K562 (cell line): Measurements from ENCODE around the gene NPC1. TPM values are rescaled to one million over a fixed set of nuclear protein-coding genes. Genes with fewer than 3 reads are reported as not detected.
A peak's percentile ranks its signal among the peaks of the same experiment; 100 is the strongest.

Source experiments
- ATAC-seq: fragments of 200-7000 bp; cut with Tn5 transposase; 3 replicates; pipeline ENCODE4 v1.9.1; 2020; ENCODE audit warnings: moderate library complexity
- BruUV-seq: library from RNA; stranded (reverse); fragments of 400-500 nt; replicated peaks from 2 replicates; lab custom pipeline; 2021; lab: Mats Ljungman, UMichigan
- CTCF ChIA-PET: fragments of 300-600 bp; formaldehyde crosslinking; extraction: SDS; loops from one replicate; lab custom pipeline; 2021; ENCODE audit warnings: low intra/inter-chr PET ratio; lab: Yijun Ruan, JAX
- POLR2A ChIA-PET: fragments of 300-600, 350-650 bp; sonication (Branson Sonifier 250); formaldehyde crosslinking; extraction: SDS; loops from one replicate; lab custom pipeline; 2021; ENCODE audit warnings: antibody characterized with exemption, inconsistent platforms; lab: Yijun Ruan, JAX
- DNase-seq, 4 experiments: peaks; one replicate each; pipeline versions ENCODE4 v3.0.0 to v3.0.0-alpha.2; 2011 to 2018; ENCODE audit warnings: low spot score in 3 of 4, mixed read lengths in 3 of 4; ENCODE audit errors: extremely low read depth in 1 of 4
- FAIRE-seq: peaks from 2 replicates; lab custom pipeline; 2011; peaks lifted over from hg19 to GRCh38; lab: Jason Lieb, UNC
- H2AFZ ChIP-seq: 2 replicates; pipeline ENCODE4 v1.6.0; 2011; ENCODE audit warnings: low read depth, low read length, control low read depth, inconsistent platforms
- H3K27ac ChIP-seq: fragments of 200-600 bp; 3 replicates; pipeline ENCODE4 v1.8.0; 2011; ENCODE audit warnings: low read depth, mild to moderate bottlenecking, control low read depth, inconsistent platforms, low read length, moderate library complexity, mixed read lengths; ENCODE audit errors: extremely low read depth
- H3K27me3 ChIP-seq, 2 experiments: fragments of 300-600 bp in 1 of 2; 2 replicates in 1 of 2; 3 replicates in 1 of 2; pipeline versions ENCODE4 v1.6.0 to v1.8.0; 2011; ENCODE audit warnings: inconsistent platforms in 2 of 2, low read length in 2 of 2, mild to moderate bottlenecking in 1 of 2, mixed read lengths in 1 of 2, moderate library complexity in 1 of 2; ENCODE audit not compliant: control insufficient read depth in 2 of 2, insufficient read depth in 2 of 2
- H3K36me3 ChIP-seq: fragments of 300-600 bp; 3 replicates; pipeline ENCODE4 v1.8.0; 2011; ENCODE audit warnings: mild to moderate bottlenecking, low read length, inconsistent platforms; ENCODE audit not compliant: control insufficient read depth, insufficient read depth
- H3K4me1 ChIP-seq, 2 experiments: fragments of 200-600 bp in 1 of 2; replicated peaks in 1 of 2; 2 replicates in 1 of 2; 3 replicates in 1 of 2; pipeline versions ENCODE4 v1.5.1 to v1.8.0; 2011; ENCODE audit warnings: inconsistent platforms in 2 of 2, low read length in 2 of 2, mild to moderate bottlenecking in 1 of 2, mixed read lengths in 1 of 2, moderate library complexity in 1 of 2; ENCODE audit not compliant: control insufficient read depth in 2 of 2, insufficient read depth in 2 of 2
- H3K4me2 ChIP-seq: 2 replicates; pipeline ENCODE4 v1.6.1; 2011; ENCODE audit warnings: low read length, control low read depth, inconsistent platforms, mixed read lengths; ENCODE audit not compliant: insufficient read depth
- H3K4me3 ChIP-seq: fragments of 200-600 bp; sonication (generic), shearing (Covaris generic); 2 replicates; pipeline ENCODE4 v1.5.1; 2016; ENCODE audit warnings: control low read depth, inconsistent platforms
- H3K79me2 ChIP-seq: fragments of 200-600 bp; 3 replicates; pipeline ENCODE4 v1.8.0; 2011; ENCODE audit warnings: low read length, inconsistent platforms; ENCODE audit not compliant: control insufficient read depth, insufficient read depth
- H3K9ac ChIP-seq, 2 experiments: 2 replicates each; pipeline versions ENCODE4 v1.6.0 to v1.6.1; 2011; ENCODE audit warnings: low read depth in 2 of 2, low read length in 2 of 2, control low read depth in 1 of 2, inconsistent platforms in 1 of 2, mild to moderate bottlenecking in 1 of 2, mixed read lengths in 1 of 2; ENCODE audit not compliant: insufficient read depth in 1 of 2
- H3K9me1 ChIP-seq: one replicate; pipeline ENCODE4 v1.6.0; 2011; ENCODE audit warnings: inconsistent platforms, mild to moderate bottlenecking, low read length, moderate library complexity; ENCODE audit not compliant: control insufficient read depth, insufficient read depth
- H3K9me3 ChIP-seq: replicated peaks from 2 replicates; pipeline ENCODE4 v1.5.1; 2011; ENCODE audit warnings: low read depth, low read length, inconsistent platforms; ENCODE audit not compliant: control insufficient read depth, insufficient read depth
- H4K20me1 ChIP-seq: replicated peaks from 2 replicates; pipeline ENCODE4 v1.6.1; 2011; ENCODE audit warnings: low read length, inconsistent platforms, mixed read lengths; ENCODE audit not compliant: control insufficient read depth, insufficient read depth
- TBL1XR1 ChIP-seq, 2 experiments: IDR thresholded peaks; 2 replicates each; pipeline ENCODE4 v1.6.1; 2012; ENCODE audit warnings: improper control_type of control experiment in 2 of 2, low read length in 2 of 2, mild to moderate bottlenecking in 1 of 2
- TBP ChIP-seq: optimal IDR thresholded peaks from 2 replicates; pipeline ENCODE3; 2011; ENCODE audit warnings: low read depth, low read length, improper control_type of control experiment
- WGBS: fragments of 100-300 bp; shearing (Covaris generic); methylation state at CpG from one replicate; pipeline ENCODE4 v1.1.6; 2016; ENCODE audit warnings: low coverage, mixed read lengths; ENCODE audit not compliant: insufficient coverage; ENCODE audit errors: missing lambda C conversion rate; 5-methylcytosine and 5-hydroxymethylcytosine counted together
- in situ Hi-C: fragments of 300-500 bp; cut with MboI; formaldehyde crosslinking; loops from 4 replicates; pipeline ENCODE4 v1.15.0; 2018; ENCODE audit warnings: inconsistent platforms, mixed read lengths
- intact Hi-C: fragments of 100-400 bp; cut with micrococcal nuclease; formaldehyde crosslinking; loops from 2 replicates; pipeline ENCODE4 v1.14.2; 2022
- polyA plus RNA-seq, 8 experiments: library from polyadenylated mRNA; depleted of rRNA in 4 of 8; stranded (reverse) in 5 of 8; unstranded in 3 of 8; fragments of >200 nt; fragmentation: Nextera tagmentation in 2 of 8; fragmentation: Illumina TruSeq in 1 of 8; extraction: Ambion mirVana in 2 of 8; extraction: Trizol in 1 of 8; gene quantifications; 2 replicates each; pipeline versions ENCODE4 v1.2.1 to v1.2.3, GENCODE V29; 2011 to 2014; ENCODE audit warnings: inconsistent platforms in 1 of 8, missing spikeins in 1 of 8
- total RNA-seq, 7 experiments: library from RNA; depleted of rRNA in 6 of 7; stranded (reverse); fragments of >200 nt in 6 of 7; fragmentation: Illumina TruSeq in 2 of 7; extraction: Trizol in 2 of 7; gene quantifications; 2 replicates each; pipeline versions ENCODE4 v1.2.1 to v1.2.3, GENCODE V29; 2011 to 2021; ENCODE audit warnings: low replicate concordance in 1 of 7
- TF ChIP-seq, protein P1 (sequence below): fragments of 450-650 bp; IDR thresholded peaks from 2 replicates; pipeline ENCODE4 v1.6.1; 2018; ENCODE audit not compliant: partially characterized antibody
- TF ChIP-seq, protein P2 (sequence below): sonication (generic); formaldehyde crosslinking; IDR thresholded peaks from 2 replicates; pipeline ENCODE4 v1.5.0; 2020; ENCODE audit warnings: missing genetic modification reagents

The NPC1 gene
- total and polyA plus RNA-seq, 9 of the 15 experiments (the other 6 are each of a cell fraction or from before 2014, with no cell fraction given): 17.1 to 45.9 (median 27.6) TPM

DNA sequence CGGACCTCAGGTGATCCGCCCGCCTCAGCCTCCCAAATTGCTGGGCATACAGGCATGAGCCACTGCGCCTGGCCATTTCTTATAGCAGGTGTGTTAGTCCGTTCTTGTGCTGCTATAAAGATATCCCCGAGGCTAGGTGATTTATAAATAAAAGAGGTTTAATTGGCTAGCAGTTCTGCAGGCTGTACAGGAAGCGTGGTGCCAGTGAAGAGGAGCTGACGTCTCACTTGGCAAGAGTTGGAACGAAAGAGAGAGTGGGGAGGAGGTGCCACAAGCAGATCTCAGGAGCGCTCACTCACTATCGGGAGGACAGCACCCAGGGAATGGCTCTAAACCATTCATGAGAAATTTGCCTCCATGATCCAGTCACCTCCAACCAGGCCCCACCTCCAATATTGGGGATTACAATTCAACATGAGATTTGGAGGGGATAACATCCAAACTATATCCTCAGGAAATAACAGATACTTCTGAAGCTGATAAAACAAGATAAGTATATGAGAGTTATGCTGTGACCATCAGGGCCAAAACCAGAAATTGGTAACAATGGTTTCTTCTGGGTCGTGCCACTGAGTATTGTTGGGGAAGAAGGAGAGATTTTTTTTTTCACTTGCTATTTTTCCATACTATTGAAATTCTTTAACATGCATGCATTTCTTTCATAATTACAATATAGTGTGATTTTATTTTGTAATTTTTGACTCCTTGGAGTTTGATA, 90.4 kb downstream of the NPC1 start:
- POLR2A ChIA-PET: interaction anchor here (0.7 to 3.5 kb wide), 2 partner anchors 8 to 27 kb away, joined by 4 to 20 read pairs; no protein-coding TSS in a partner anchor
- Histone ChIP-seq H3K4me3 (no peak overlapping the region), H4K20me1 (no peaks in the 10 kb centered on the region), H3K9ac (0 out of 4 replicates have a peak overlapping the region, but pooled peaks of 1 of the 2 experiments have one; percentile 33), H3K27ac (no peak overlapping the region)
- TF ChIP-seq TBL1XR1 (IDR thresholded peaks at IDR 0.05; ENCODE audit: low read length in 2 of 2): no peak
- TF ChIP-seq TBP: no peak
- TF ChIP-seq, protein P1, sequence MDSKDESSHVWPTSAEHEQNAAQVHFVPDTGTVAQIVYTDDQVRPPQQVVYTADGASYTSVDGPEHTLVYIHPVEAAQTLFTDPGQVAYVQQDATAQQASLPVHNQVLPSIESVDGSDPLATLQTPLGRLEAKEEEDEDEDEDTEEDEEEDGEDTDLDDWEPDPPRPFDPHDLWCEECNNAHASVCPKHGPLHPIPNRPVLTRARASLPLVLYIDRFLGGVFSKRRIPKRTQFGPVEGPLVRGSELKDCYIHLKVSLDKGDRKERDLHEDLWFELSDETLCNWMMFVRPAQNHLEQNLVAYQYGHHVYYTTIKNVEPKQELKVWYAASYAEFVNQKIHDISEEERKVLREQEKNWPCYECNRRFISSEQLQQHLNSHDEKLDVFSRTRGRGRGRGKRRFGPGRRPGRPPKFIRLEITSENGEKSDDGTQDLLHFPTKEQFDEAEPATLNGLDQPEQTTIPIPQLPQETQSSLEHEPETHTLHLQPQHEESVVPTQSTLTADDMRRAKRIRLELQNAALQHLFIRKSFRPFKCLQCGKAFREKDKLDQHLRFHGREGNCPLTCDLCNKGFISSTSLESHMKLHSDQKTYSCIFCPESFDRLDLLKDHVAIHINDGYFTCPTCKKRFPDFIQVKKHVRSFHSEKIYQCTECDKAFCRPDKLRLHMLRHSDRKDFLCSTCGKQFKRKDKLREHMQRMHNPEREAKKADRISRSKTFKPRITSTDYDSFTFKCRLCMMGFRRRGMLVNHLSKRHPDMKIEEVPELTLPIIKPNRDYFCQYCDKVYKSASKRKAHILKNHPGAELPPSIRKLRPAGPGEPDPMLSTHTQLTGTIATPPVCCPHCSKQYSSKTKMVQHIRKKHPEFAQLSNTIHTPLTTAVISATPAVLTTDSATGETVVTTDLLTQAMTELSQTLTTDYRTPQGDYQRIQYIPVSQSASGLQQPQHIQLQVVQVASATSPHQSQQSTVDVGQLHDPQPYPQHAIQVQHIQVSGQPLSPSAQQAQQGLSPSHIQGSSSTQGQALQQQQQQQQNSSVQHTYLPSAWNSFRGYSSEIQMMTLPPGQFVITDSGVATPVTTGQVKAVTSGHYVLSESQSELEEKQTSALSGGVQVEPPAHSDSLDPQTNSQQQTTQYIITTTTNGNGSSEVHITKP: peak; percentile 69
- TF ChIP-seq, protein P2, sequence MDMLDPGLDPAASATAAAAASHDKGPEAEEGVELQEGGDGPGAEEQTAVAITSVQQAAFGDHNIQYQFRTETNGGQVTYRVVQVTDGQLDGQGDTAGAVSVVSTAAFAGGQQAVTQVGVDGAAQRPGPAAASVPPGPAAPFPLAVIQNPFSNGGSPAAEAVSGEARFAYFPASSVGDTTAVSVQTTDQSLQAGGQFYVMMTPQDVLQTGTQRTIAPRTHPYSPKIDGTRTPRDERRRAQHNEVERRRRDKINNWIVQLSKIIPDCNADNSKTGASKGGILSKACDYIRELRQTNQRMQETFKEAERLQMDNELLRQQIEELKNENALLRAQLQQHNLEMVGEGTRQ (CRISPR knock-in tag): no peak
- TF ChIP-seq, all 486 proteins: peak for 1
- Histone ChIP-seq H3K9me3 (no peaks in the 10 kb centered on the region; the same call in 1 of the 2 replicates), H2AFZ (0 out of 2 replicates have a peak overlapping the region, but pooled peaks have one; percentile 14), H3K4me2 (no peak overlapping the region), H3K9me1 (no peaks in the 10 kb centered on the region), H3K79me2 (no peaks in the 10 kb centered on the region), H3K27me3 (no peaks in the 10 kb centered on the region), H3K36me3 (no peaks in the 10 kb centered on the region), H3K4me1 (peaks cover 4 to 5% of the 10 kb centered on the region in 2 experiments; a peak in 3 of 5 replicates)
- CTCF ChIA-PET: no interaction called here
- no peak for ATAC-seq
- 49% methylated on average over 12 of the region's 12 CpGs for WGBS
- intact Hi-C loops: no loop called here
- in situ Hi-C loops: no loop called here
- no TSS peak for BruUV-seq
- FAIRE-seq: no peak
- DNase-seq: no peak
